CD4-positive, alpha-beta T cell treated with Interleukin-6 at 100 ng/mL for 8 hours (primary cell): Measurements from ENCODE around the gene IGF1R.

Experiments
- DNase-seq: peaks from one replicate; pipeline ENCODE4 v3.0.0-alpha.2; 2020; ENCODE audit warnings: mixed read lengths, low spot score

IGF1R gene

GRCh38 chr15:98888820-98889479 lies 240.6 kb downstream of the IGF1R start:
- no peak for DNase-seq

- no peak for DNase-seq
These were observed 241.8 kb downstream of the IGF1R start for GRCh38 chr15:98889930-98890695.

GRCh38 chr15:98891301-98891700 lies 243.0 kb downstream of the IGF1R start:
- no peak for DNase-seq

- DNase-seq, result no peak
These were observed 245.1 kb downstream of the IGF1R start for GRCh38 chr15:98893401-98893800.

GRCh38 chr15:98894312-98894711 lies 246.0 kb downstream of the IGF1R start:
- DNase-seq, result no peak

- no peak for DNase-seq
These were observed 247.8 kb downstream of the IGF1R start for GRCh38 chr15:98896002-98896721.

GRCh38 chr15:98896802-98897732 lies 248.7 kb downstream of the IGF1R start:
- DNase-seq, result no peak

- no peak for DNase-seq
These were observed 249.8 kb downstream of the IGF1R start for GRCh38 chr15:98898122-98898521.

GRCh38 chr15:98899272-98900021 lies 251.1 kb downstream of the IGF1R start:
- no peak for DNase-seq

- no peak for DNase-seq
These were observed 252.0 kb downstream of the IGF1R start for GRCh38 chr15:98900356-98900755.

GRCh38 chr15:98901434-98902072 lies 253.2 kb downstream of the IGF1R start:
- DNase-seq, result no peak

GRCh38 chr15:98902931-98903330 lies 254.6 kb downstream of the IGF1R start:
- no peak for DNase-seq

GRCh38 chr15:98903377-98904018 lies 255.2 kb downstream of the IGF1R start:
- no peak for DNase-seq

GRCh38 chr15:98904544-98904943 lies 256.2 kb downstream of the IGF1R start:
- DNase-seq, result no peak

GRCh38 chr15:98905963-98906711 lies 257.8 kb downstream of the IGF1R start:
- no peak for DNase-seq

GRCh38 chr15:98906712-98907083 lies 258.4 kb downstream of the IGF1R start:
- no peak for DNase-seq

- no peak for DNase-seq
These were observed 259.7 kb downstream of the IGF1R start for GRCh38 chr15:98907927-98908471.

GRCh38 chr15:98909968-98910885 lies 261.9 kb downstream of the IGF1R start:
- DNase-seq, result no peak
